ENCODE results near the gene STAT5A. TPM values are rescaled to one million over a fixed set of nuclear protein-coding genes. Genes with fewer than 3 reads are reported as not detected.

Gene STAT5A
- total RNA-seq, 2 experiments from 2014 or later = 141 to 150 TPM

DNA sequence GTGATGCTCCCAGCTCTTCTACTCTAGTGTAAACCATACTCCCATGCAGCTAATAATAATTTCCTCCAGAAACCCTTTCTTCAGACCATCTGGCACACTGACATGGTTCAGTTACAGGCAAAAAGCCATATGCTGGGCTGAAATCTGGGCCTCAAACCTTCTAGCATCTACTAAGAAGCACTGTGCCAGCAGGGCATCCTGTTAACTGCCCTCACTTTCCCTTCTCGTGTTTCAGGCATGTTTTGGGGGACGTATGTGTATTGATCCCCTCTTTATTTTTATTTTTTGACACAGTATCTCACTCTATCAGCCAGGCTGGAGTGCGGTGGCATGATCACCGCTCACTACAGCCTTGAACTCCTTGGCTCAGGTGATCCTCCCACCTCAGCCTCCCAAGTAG lies 33.3 kb downstream of the STAT5A start:
- Histone ChIP-seq H3K4me3 (ENCODE audit: low read length) (no peak overlapping the region), H3K27ac (ENCODE audit: low read depth in 1 of 2, low read length in 2 of 2) (no peak overlapping the region), H3K36me3 (ENCODE audit: insufficient read depth, low read length) (peaks cover 75% of the 10 kb centered on the region), H3K9me3 (ENCODE audit: control insufficient read depth in 1 of 2, insufficient read depth in 1 of 2, low read length in 2 of 2) (no peaks in the 10 kb centered on the region), H3K27me3 (ENCODE audit: control insufficient read depth in 1 of 2, insufficient read depth in 2 of 2, low read length in 2 of 2) (no peaks in the 10 kb centered on the region), H3K4me1 (ENCODE audit: insufficient read depth, low read length) (peaks cover 26% of the 10 kb centered on the region)
- Mint-ChIP-seq H3K27ac (peak overlapping the region; percentile 76), H3K9me3 (no peaks in the 10 kb centered on the region), H3K27me3 (no peaks in the 10 kb centered on the region), H3K4me1 (ENCODE audit: low read depth) (peaks cover 47% of the 10 kb centered on the region), H3K4me3 (no peak overlapping the region), H3K36me3 (ENCODE audit: low read depth) (peaks cover 76% of the 10 kb centered on the region)
- CTCF ChIA-PET = interaction anchor here (0.7 to 15.7 kb wide), 5 partner anchors 9 to 206 kb away, joined by 3 to 187 read pairs (median 15); no protein-coding TSS in a partner anchor
- POLR2A ChIA-PET = interaction anchor here (1.5 to 3.8 kb wide), 3 partner anchors 8 to 85 kb away, joined by 4 to 25 read pairs (median 12); partner anchors contain the start of gene STAT3
- DNase-seq (no peak), ATAC-seq (ENCODE audit: poor library complexity) (no peak)
- TF ChIP-seq, protein P1, sequence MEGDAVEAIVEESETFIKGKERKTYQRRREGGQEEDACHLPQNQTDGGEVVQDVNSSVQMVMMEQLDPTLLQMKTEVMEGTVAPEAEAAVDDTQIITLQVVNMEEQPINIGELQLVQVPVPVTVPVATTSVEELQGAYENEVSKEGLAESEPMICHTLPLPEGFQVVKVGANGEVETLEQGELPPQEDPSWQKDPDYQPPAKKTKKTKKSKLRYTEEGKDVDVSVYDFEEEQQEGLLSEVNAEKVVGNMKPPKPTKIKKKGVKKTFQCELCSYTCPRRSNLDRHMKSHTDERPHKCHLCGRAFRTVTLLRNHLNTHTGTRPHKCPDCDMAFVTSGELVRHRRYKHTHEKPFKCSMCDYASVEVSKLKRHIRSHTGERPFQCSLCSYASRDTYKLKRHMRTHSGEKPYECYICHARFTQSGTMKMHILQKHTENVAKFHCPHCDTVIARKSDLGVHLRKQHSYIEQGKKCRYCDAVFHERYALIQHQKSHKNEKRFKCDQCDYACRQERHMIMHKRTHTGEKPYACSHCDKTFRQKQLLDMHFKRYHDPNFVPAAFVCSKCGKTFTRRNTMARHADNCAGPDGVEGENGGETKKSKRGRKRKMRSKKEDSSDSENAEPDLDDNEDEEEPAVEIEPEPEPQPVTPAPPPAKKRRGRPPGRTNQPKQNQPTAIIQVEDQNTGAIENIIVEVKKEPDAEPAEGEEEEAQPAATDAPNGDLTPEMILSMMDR (IDR thresholded peaks at IDR 0.05) = no peak
- intact Hi-C loops (cut with DNase I, micrococcal nuclease) = loop anchor here in 1 of 2 experiments (5.0 kb wide), 1 partner anchor 66 kb away; the partner anchor contains the start of gene STAT3

DNA sequence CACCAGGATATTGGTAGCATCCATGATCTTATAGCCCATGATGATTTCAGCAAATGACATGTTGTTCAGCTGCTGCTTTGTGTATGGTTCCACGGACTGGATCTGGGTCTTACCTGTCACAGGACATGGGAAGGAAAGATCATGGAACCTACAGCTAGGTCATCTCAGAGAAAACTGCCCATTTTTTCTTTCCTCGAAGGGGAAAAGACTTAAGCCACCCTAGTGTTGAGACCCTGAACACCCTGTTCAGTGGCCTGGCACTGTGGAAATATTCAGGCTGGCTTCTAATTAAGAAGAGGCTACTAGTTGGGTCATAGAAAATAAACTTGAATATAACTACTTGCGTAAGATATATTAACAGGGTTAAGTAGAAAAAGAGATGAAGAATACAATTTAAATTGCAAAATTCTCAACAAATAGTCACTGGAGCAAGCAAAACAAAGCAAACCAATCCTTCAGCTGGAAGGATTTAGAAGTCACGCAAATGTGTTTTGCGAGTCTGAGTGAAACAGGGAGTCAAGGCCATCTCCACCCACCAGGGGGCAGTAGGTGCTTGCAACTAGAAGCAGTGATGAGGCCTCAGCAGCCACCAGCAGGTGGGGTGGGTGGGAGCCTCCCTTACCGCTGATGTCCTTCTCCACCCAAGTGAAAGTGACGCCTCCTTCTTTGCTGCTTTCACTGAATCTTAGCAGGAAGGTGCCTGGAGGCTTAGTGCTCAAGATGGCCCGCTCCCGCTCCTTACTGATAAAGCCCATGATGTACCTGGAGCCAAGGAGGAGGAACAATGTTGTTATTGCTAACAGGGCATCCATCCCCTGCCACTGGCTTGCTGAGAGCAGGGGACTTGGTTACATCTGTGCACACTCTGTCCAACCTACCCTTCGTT lies 34.3 kb downstream of the STAT5A start:
- intact Hi-C loops (cut with DNase I, micrococcal nuclease) = loop anchor here (1.0 to 5.0 kb wide), 4 partner anchors 65 to 195 kb away; partner anchors contain the start of gene STAT3 (in 1 of the 2)
- H3K9me3 Mint-ChIP-seq = no peaks in the 10 kb centered on the region
- H3K27ac Mint-ChIP-seq = peak overlapping the region; percentile 76
- Histone ChIP-seq H3K27me3 (ENCODE audit: control insufficient read depth in 1 of 2, insufficient read depth in 2 of 2, low read length in 2 of 2) (no peaks in the 10 kb centered on the region), H3K4me3 (ENCODE audit: low read length) (no peak overlapping the region), H3K27ac (ENCODE audit: low read depth in 1 of 2, low read length in 2 of 2) (peak overlapping the region in 1 of 2 donors; percentile 18), H3K36me3 (ENCODE audit: insufficient read depth, low read length) (peaks cover 73% of the 10 kb centered on the region), H3K4me1 (ENCODE audit: insufficient read depth, low read length) (peaks cover 26% of the 10 kb centered on the region), H3K9me3 (ENCODE audit: control insufficient read depth in 1 of 2, insufficient read depth in 1 of 2, low read length in 2 of 2) (no peaks in the 10 kb centered on the region)
- peaks cover 37% of the 10 kb centered on the region for H3K4me1 Mint-ChIP-seq (ENCODE audit: low read depth)
- H3K27me3 Mint-ChIP-seq = no peaks in the 10 kb centered on the region
- no peak overlapping the region for H3K4me3 Mint-ChIP-seq
- peak; percentile 89 to 98 (median 95) for DNase-seq
- TF ChIP-seq, protein P1 (IDR thresholded peaks at IDR 0.05) = peak; percentile 100
- ATAC-seq (ENCODE audit: poor library complexity) = peak; percentile 97
- CTCF ChIA-PET = interaction anchor here (0.6 to 15.7 kb wide), 22 partner anchors 10 to 205 kb away, joined by 3 to 187 read pairs (median 4); partner anchors contain the start of genes CAVIN1, GHDC and STAT3
- peaks cover 76% of the 10 kb centered on the region for H3K36me3 Mint-ChIP-seq (ENCODE audit: low read depth)
- POLR2A ChIA-PET = interaction anchor here (0.6 to 3.8 kb wide), 6 partner anchors 9 to 92 kb away, joined by 3 to 25 read pairs (median 5); partner anchors contain the start of gene STAT3

- POLR2A ChIA-PET = interaction anchor here (1.0 to 3.8 kb wide), 4 partner anchors 10 to 82 kb away, joined by 3 to 25 read pairs (median 5); partner anchors contain the start of gene STAT3
- intact Hi-C loops (cut with DNase I, micrococcal nuclease) = loop anchor here in 1 of 2 experiments (2.0 to 5.0 kb wide), 2 partner anchors 64 to 193 kb away; partner anchors contain the start of gene STAT3
- Histone ChIP-seq H3K36me3 (ENCODE audit: insufficient read depth, low read length) (peaks cover 67% of the 10 kb centered on the region), H3K27me3 (ENCODE audit: control insufficient read depth in 1 of 2, insufficient read depth in 2 of 2, low read length in 2 of 2) (no peaks in the 10 kb centered on the region), H3K9me3 (ENCODE audit: control insufficient read depth in 1 of 2, insufficient read depth in 1 of 2, low read length in 2 of 2) (no peaks in the 10 kb centered on the region), H3K4me3 (ENCODE audit: low read length) (no peak overlapping the region), H3K4me1 (ENCODE audit: insufficient read depth, low read length) (peaks cover 26% of the 10 kb centered on the region), H3K27ac (ENCODE audit: low read depth in 1 of 2, low read length in 2 of 2) (peak overlapping the region in 1 of 2 donors; percentile 18)
- no peaks in the 10 kb centered on the region for H3K27me3 Mint-ChIP-seq
- peak overlapping the region; percentile 76 for H3K27ac Mint-ChIP-seq
- no peak overlapping the region for H3K4me3 Mint-ChIP-seq
- no peaks in the 10 kb centered on the region for H3K9me3 Mint-ChIP-seq
- DNase-seq = no peak
- CTCF ChIA-PET = interaction anchor here (0.8 to 15.7 kb wide), 6 partner anchors 11 to 204 kb away, joined by 3 to 187 read pairs (median 8); no protein-coding TSS in a partner anchor
- H3K36me3 Mint-ChIP-seq (ENCODE audit: low read depth) = peaks cover 73% of the 10 kb centered on the region
- no peak for ATAC-seq (ENCODE audit: poor library complexity)
- TF ChIP-seq, protein P1 (IDR thresholded peaks at IDR 0.05) = no peak
- H3K4me1 Mint-ChIP-seq (ENCODE audit: low read depth) = peaks cover 34% of the 10 kb centered on the region
These were observed 35.0 kb downstream of the STAT5A start for GRCh38 chr17:42323268-42323773.

Measured in CD4-positive, alpha-beta T cell (primary cell).